HL-60/S4 (cell line): Measurements from ENCODE around the gene NECTIN4.
"Not testable (repeated sequence)": the region's sequence is repeated elsewhere in the genome, so short reads cannot be mapped to it uniquely, and the experiment has no call there.

Experiments
- in situ Hi-C: fragments of 300-500 bp; cut with MboI; formaldehyde crosslinking; loops from 2 replicates; pipeline ENCODE4 v1.14.3; 2022; ENCODE audit warnings: low sequenced_read_pairs

The NECTIN4 gene

DNA sequence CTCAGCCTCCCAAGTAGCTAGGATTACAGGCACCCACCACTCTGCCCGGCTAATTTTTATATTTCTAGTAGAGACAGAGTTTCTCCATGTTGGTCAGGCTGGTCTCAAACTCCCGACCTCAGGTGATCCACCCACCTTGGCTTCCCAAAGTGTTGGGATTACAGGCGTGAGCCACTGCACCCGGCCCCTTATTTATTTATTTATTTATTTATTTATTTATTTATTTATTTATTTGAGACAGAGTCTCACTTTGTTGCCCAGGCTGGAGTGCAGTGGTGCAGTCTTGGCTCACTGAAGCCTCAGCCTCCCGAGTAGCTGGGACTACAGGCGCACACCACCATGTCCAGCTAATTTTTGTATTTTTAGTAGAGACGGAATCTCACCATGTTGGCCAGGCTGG, 23.7 kb downstream of the NECTIN4 start:
- in situ Hi-C loops: not testable (repeated sequence)

DNA sequence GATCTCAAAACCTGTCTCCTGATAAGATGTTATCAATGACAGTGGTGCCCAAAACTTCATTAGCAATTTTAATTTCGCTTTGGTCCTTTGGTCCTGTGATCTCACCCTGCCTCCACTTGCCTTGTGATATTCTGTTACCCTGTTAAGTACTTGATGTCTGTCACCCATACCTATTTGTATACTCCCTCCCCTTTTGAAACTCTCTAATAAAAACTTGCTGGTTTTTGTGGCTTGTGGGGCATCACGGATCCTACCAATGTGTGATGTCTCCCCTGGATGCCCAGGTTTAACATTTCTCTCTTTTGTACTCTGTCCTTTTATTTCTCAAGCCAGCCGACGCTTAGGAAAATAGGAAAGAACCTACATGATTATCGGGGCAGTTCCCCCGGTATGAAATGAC, 25.4 kb downstream of the NECTIN4 start:
- in situ Hi-C loops: not testable (repeated sequence)

- in situ Hi-C loops: no loop called here
Observed at GRCh38 chr1:161061419-161061818, 27.9 kb downstream of the NECTIN4 start.

DNA sequence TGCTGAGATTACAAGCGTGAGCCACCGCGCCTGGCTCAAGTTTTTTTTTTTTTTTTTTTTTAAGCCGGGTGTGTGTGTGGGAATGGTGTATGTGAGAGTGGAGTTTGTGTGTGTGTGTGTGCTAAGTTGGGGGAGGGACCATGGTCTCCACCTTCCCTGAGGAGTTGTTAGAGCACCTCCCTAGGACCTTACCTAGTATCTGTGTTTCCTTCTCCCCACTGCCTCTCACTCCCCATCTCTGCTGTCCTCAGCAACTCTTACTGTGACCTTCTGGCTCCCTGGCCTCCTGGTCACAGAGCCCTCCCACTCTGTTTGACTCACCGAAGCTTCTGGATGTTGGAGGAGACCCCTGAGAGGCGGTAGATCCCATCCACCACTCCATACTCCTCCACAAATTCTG, 30.1 kb downstream of the NECTIN4 start:
- in situ Hi-C loops: no loop called here

DNA sequence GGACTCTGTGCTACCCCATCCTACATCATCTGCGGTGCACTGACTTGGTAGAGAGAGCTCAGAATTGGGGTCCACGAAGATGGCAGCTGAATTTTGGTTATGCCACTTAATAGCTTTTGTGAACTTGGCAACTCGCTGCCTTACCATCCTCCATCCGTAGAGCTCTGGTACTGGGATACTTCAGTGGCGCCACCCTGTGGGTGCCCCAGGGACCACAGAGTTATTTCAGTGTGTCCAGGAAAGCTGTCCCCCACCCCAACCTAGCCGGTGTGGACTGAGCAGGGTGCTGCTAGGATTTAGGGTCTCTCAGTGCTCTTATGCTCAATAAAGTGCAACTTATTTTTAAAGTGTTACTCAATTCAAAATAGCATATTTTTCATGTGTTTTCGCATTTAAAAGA, 34.6 kb downstream of the NECTIN4 start:
- in situ Hi-C loops: no loop called here

GRCh38 chr1:161054232-161054631, 35.1 kb downstream of the NECTIN4 start:
- in situ Hi-C loops: no loop called here

- in situ Hi-C loops: no loop called here
Observed at GRCh38 chr1:161052899-161053298, 36.5 kb downstream of the NECTIN4 start.

DNA sequence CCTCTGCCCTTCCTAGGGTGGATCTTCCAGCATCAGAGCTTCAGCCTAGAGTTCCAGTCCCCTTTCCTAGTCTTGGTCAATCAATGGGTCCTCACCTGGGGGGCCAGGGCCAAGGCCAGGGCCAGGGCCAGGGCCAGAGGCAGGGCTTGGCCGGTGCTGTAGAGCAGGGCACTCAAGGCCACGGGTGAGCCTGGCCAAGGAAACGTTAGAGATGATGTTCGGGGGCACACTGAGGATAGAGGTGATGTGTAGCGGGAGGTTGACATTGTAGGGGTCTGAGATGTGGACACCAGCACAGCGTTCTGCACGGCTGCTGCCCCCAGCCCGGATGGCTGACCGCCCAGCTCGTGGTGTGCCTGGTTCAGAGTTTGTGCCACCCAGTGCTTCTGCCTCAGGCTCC, 38.1 kb downstream of the NECTIN4 start:
- in situ Hi-C loops: no loop called here

GRCh38 chr1:161048949-161049722, 40.2 kb downstream of the NECTIN4 start:
- in situ Hi-C loops: no loop called here

GRCh38 chr1:161047436-161048420, 41.6 kb downstream of the NECTIN4 start:
- in situ Hi-C loops: no loop called here

DNA sequence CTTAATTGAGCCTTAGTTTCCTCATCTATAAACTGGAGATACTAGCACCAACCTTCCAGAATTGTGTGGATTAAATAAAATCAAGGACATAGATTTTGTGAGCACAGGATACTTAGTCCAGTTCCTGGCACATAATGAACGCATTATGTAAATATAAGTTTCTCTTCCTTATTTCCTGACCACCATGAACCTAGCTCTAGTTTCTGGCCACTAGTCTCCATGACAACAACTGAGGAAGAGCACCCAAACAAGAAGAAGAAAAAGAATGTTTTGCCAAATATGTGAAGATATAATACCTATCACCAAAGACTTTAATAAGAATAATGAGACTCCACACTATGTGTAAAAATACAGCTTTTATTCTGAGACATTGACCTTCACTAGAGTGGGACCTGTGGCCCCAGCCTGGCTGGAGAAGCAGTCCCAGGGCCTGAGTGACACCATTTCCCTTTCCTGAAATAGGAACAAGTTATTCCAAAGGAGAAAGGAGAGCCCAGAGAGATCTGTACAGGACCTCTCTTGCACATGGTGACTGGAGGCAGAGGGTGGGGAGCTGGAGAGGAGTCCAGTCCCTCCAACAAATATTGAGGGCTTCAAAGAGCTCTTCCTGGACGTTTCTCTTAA, 42.6 kb downstream of the NECTIN4 start:
- in situ Hi-C loops: no loop called here

DNA sequence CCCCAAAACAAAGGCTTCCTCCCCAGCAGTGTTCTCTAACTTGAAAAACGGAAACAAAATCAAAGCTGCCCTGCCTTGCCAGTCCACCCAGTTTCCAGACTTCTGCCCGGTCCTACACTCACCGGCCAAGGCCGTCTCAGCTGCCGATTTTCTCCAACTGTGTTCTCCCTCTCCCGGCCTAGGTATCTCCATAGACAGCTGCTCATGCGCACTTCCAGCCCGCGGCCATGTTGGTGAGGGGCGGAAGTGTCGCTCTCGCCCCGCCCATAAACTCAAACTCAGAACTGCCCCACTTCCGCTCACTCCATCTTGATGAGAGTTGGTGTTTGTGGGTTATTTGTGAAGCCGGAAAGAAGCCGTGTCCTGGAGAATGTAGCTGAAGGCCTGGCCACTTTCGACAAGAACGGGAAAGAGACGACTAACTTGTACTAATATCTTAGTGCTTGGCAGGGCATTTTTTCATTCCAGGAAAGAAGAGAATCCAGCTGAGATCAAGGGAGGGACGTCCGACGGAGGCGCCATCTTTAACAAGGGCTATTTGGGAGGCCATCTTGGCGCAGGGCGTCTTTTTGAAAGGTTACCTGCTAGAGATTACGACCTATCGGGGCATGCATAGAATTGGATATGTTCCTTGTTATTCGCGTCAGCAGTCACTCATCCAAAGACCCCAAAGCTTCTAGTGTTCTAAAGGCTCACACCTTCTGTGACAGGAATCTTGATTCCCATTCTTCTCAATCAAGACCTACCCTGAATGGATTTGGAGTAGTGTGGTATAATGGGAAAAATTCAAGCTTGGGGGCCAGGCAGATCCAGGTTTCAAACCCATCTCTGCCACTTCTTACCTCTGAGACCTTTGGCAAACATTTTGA, 43.4 kb downstream of the NECTIN4 start, which contains the start of gene USF1:
USF1 (minus strand) TSS at position 242 of the 869 bp plus-strand sequence. CDS start 2,702 bp downstream, outside the sequence.
- in situ Hi-C loops: no loop called here

- in situ Hi-C loops: no loop called here
Observed at GRCh38 chr1:161044908-161045735, 44.2 kb downstream of the NECTIN4 start.

DNA sequence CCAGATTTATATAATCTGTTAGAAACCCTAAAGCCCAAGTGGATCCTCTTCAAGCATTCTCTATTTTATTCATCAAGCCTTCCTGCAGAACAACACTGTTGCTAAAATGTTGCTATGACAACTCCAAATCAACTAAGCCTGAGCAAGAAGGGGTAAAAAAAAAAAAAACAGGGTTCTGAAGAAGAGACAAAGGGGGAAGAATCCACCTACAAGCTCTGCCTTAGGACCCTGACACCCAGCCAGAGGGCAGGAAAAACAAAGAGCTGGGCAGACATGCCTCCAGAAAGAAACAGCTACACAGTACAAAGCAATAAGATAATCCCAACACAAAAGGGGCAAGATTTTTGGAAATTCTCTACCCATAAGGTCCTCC, 44.8 kb downstream of the NECTIN4 start:
- in situ Hi-C loops: no loop called here

DNA sequence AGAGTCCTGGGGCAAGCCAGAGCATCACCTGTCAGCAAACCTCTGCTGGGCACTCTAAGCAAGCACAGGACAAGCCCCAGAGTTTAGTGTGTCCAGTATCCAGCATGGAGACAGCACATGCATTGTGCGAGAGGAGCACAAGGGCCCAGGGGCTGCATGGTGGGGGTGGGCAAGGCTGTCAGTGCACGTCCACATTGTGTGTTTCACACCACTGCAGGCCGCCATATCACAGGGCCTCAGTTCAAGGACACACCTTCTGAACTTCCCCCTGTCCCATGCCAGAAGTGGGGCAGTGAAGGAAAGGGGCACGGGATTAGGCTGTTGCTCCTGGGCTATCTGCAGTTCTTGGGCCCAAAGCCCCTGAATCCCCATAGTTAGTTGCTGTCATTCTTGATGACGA, 49.8 kb downstream of the NECTIN4 start:
- in situ Hi-C loops: no loop called here

DNA sequence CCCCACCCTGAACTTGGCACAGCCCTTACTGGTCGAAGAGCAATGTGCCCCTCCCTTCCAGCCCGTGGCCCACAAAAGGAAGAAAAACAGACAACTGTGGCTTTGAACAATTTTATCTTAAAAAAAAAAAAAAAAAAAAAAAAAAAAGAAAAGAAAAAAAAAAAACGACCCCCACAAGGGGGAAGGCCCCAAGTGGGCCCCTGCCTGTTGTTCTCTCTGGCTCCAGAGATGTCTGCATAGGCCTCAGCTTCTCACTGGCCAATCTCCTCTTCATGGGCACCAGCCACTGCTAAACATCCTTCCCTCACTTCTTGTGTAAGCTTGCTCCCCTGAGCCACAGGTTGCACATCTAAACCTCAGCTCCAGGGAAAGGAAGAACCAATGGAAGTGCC, 50.2 kb downstream of the NECTIN4 start:
- in situ Hi-C loops: no loop called here

DNA sequence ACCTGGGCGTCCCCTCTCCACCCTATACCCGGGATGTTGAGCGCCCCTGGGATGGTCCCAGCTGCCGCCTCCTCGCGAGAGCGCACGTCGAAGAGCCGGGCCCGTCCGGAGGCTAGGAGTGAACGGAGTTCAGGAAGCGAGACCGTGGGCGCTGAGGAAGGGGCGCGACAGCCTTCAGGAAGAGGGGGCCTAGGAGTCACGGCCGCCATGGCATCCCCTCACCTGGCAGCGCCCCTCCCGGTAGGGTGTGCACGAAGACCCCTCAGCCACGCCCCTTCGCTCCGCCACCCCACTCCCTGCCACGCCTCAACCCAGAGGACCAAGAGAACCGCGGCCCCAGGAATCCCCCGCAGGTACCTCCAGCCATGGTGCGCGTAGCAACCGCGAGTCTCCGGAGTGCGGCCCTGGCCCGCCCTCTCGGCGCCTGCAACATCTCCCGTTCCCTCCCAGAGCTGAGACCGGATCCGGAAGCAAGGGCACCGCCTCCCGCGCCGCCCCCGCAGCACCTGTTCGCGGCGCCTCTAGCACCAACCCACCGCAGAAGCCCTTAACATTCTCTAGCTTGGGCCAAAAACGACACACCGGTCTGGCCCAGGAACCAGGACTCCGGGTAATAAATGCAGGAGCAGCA, 50.7 kb downstream of the NECTIN4 start, which contains the start of gene TSTD1:
TSTD1 (minus strand) TSS at position 442 of the 631 bp plus-strand sequence; CDS start at position 367, 75 bp downstream.
- in situ Hi-C loops: no loop called here

GRCh38 chr1:161037661-161038522, 51.5 kb downstream of the NECTIN4 start:
- in situ Hi-C loops: no loop called here
